Spinal cord (tissue), 10 donors: ENCODE data around the gene RRP7A. TPM values are rescaled to one million over a fixed set of nuclear protein-coding genes. Genes with fewer than 3 reads are reported as not detected.
"Not testable (repeated sequence)": the region's sequence is repeated elsewhere in the genome, so short reads cannot be mapped to it uniquely, and the experiment has no call there.

Experiments used
- DNase-seq, 6 donors: peaks; one replicate each; pipeline versions ENCODE4 v3.0.0 to v3.0.0-alpha.2; 2013 to 2015; ENCODE audit warnings: low spot score in 6 of 6, low read depth in 4 of 6
- H3K27ac ChIP-seq: one replicate; pipeline ENCODE4 v1.5.1; 2013; ENCODE audit warnings: low read depth, low read length, control low read depth
- H3K27me3 ChIP-seq: one replicate; pipeline ENCODE4 v1.6.1; 2013; ENCODE audit warnings: low read length; ENCODE audit not compliant: control insufficient read depth, insufficient read depth
- H3K36me3 ChIP-seq: one replicate; pipeline ENCODE4 v1.6.1; 2013; ENCODE audit warnings: low read length; ENCODE audit not compliant: control insufficient read depth, insufficient read depth
- H3K4me1 ChIP-seq: one replicate; pipeline ENCODE4 v1.6.1; 2013; ENCODE audit warnings: low read length; ENCODE audit not compliant: control insufficient read depth, insufficient read depth
- H3K4me3 ChIP-seq: one replicate; pipeline ENCODE4 v1.5.1; 2013; ENCODE audit warnings: low read depth, low read length, control low read depth
- H3K9me3 ChIP-seq: one replicate; pipeline ENCODE4 v1.6.1; 2013; ENCODE audit warnings: low read length; ENCODE audit not compliant: control insufficient read depth, insufficient read depth
- WGBS: methylation state at CpG from one replicate; pipeline ENCODE4 v1.1.5; 2013; ENCODE audit warnings: missing lambda C conversion rate; ENCODE audit not compliant: insufficient coverage; 5-methylcytosine and 5-hydroxymethylcytosine counted together
- polyA plus RNA-seq, 2 donors: library from polyadenylated mRNA; unstranded; fragments of 120-200 nt; gene quantifications; one replicate each; pipeline ENCODE4 v1.2.1, GENCODE V29; 2013; ENCODE audit not compliant: insufficient read length in 2 of 2
- total RNA-seq, 2 donors: library from RNA; depleted of rRNA in 1 of 2; stranded (reverse); fragments of 120-200 nt in 1 of 2; fragments of >200 nt in 1 of 2; gene quantifications; one replicate each; pipeline versions ENCODE4 v1.2.3 to v1.2.4, GENCODE V29; 2013 to 2014
- donor health status: healthy.

Gene RRP7A
- total and polyA plus RNA-seq, 4 donors: 15.7 to 46.4 (median 32.7) TPM

DNA sequence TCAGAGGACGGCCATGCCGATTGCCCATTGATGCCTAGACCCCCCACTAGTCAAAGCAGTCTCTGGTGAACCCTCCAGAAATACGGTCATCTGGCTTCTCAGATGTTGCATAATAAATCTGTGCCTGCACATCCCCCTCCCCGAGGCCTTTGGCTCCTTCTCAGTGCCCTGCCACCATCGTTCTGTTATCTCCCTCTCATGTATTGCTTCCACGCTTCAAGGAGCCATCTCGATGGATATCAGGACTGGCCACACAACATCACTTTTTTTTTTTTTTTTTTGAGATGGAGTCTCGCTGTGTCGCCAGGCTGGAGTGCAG, 1.6 kb upstream of the RRP7A start:
- Histone ChIP-seq H3K27ac (no peak overlapping the region), H3K4me1 (peaks cover 6% of the 10 kb centered on the region), H3K4me3 (no peak overlapping the region), H3K36me3 (peaks cover 8% of the 10 kb centered on the region), H3K9me3 (no peaks in the 10 kb centered on the region), H3K27me3 (no peaks in the 10 kb centered on the region)
- no peak for DNase-seq
- 89% methylated on average over 9 of the region's 9 CpGs for WGBS

DNA sequence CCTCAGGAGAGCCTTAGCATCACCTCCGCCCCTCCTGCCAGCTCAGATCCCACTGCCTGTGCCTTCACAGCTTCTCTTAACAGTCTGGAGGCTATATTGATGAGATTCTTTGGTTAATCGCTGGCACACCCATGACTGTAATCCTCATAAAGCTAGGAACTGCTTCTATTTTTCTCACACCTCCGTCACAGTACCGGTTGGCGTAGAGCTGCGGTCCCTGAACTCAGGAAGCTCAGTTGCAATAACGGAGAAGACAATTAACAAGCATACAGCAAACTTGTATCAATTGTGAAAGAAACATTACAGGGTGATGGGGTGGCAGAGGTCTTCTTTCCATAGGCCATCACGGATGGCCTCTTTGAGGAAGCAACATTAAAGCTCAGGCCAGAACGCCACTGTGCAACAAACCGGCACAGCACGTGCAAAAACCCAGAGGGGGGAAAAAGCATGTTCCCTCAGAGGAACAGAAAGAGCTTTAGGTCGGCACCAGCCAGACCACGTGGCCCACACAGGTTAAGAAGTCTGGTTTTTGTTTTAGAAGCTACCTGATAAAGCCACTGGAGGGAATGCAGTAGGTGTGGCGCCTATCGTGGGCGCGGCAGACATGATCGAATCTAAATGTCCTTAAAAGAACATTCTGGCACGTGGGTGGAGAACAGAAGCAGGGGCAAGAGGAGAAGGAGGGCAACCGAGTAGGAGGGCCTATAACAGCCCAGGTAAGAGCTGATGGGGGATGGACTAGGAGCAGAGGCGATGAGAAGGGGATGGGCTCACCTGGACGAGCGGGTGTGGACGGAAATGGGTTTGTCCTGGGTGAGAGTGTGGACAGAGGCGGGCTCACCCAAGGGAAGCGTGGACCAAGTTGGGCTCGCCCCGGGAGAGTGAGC, 715 bp downstream of the RRP7A start:
- WGBS: 0% methylated on average over 4 of the region's 28 CpGs
- Histone ChIP-seq H3K4me3 (peak overlapping the region; percentile 50), H3K36me3 (peaks cover 29% of the 10 kb centered on the region)
- not testable (repeated sequence) for DNase-seq, H3K27ac ChIP-seq, H3K4me1 ChIP-seq, H3K9me3 ChIP-seq, H3K27me3 ChIP-seq

DNA sequence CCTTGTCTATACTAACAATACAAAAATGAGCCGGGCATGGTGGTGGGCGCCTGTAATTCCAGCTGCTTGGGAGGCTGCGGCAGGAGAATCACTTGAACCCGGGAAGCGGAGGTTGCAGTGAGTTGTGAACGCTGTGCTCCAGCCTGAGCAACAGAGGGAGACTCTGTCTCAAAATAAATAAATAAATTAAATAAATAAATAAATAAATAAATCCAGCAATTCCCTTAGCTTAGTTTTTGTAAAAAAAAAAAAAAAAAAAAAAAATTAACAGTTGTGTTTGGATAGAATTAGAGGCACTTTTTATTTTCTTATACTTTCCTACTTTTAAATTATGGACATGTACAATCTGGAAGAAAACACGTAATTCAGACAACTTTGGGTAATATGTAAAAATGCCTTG, 2.5 kb downstream of the RRP7A start:
- not testable (repeated sequence) for H3K27ac ChIP-seq, H3K4me3 ChIP-seq, H3K27me3 ChIP-seq, H3K9me3 ChIP-seq, DNase-seq
- Histone ChIP-seq H3K4me1 (peaks cover 11% of the 10 kb centered on the region), H3K36me3 (peaks cover 41% of the 10 kb centered on the region)
- WGBS: no CpG with 5 or more reads among the region's 7 CpGs

DNA sequence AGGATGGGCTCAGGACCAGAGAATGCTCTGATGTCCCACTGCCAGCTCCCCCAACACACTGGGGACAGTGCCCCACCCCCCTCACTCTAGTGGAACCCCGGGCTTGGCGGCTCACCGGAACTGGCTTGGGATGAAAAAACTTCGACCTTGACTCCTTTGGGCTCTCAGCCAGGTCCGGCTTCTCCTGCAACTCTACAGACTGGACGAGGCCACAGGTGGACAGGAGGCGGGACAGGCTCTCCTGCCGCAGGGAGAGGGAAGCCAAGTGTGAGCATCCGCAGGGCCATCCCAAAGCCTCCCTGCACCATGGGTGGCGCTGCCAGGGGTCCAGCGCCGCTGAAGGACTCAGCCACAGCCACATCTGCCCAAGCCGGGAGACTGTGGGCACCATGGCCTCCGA, 3.7 kb downstream of the RRP7A start:
- no peak for DNase-seq
- no peaks in the 10 kb centered on the region for H3K9me3 ChIP-seq
- 74% methylated on average over 10 of the region's 14 CpGs for WGBS
- no peak overlapping the region for H3K4me3 ChIP-seq
- peaks cover 11% of the 10 kb centered on the region for H3K4me1 ChIP-seq
- H3K36me3 ChIP-seq: peaks cover 51% of the 10 kb centered on the region
- no peaks in the 10 kb centered on the region for H3K27me3 ChIP-seq
- H3K27ac ChIP-seq: no peak overlapping the region

DNA sequence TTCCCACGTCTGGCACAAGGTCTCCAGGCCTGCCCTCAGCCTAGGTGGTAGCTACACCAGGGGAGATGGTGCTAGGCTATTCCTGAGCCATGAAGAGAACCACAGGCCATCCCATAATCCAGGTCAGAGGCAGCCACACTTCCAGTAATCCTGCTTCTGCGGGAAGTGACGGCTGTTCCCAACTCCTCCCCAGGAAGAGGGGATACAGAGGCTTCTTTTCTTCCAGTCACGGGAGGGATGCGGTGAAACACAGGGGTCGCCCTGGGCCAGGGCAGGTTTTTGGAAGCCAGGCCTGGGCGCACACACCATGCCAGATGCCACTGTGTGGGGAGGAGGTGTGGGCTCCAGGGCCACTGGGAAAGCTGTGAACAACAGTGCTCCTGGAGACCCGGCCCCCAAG, 4.3 kb downstream of the RRP7A start:
- not testable (repeated sequence) for H3K27ac ChIP-seq, H3K9me3 ChIP-seq, DNase-seq, H3K4me3 ChIP-seq, H3K27me3 ChIP-seq
- peaks cover 11% of the 10 kb centered on the region for H3K4me1 ChIP-seq
- peaks cover 55% of the 10 kb centered on the region for H3K36me3 ChIP-seq
- WGBS: 100% methylated on average over 2 of the region's 8 CpGs

DNA sequence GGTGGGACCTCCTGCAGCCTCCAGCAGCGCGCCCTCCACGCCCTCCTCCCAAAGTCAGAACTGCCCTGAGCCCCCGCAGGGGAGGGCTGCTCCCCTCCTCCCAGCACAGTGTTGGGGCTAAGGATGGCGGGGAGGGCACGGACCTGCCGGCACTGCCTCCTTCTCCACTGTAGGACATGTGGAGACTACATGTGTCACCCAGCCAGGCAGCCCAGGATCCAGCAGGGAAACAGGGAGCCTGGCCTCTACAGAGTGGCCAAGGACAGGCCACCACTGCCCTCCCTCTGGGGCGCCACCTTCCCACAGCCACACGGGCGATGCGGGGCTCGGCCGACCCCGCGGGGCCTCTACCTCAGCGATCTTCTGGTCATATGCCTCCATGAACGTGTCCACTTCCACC, 5.3 kb downstream of the RRP7A start:
- peaks cover 58% of the 10 kb centered on the region for H3K36me3 ChIP-seq
- H3K4me1 ChIP-seq: peaks cover 11% of the 10 kb centered on the region
- H3K9me3 ChIP-seq, H3K27me3 ChIP-seq, H3K4me3 ChIP-seq, DNase-seq, H3K27ac ChIP-seq: not testable (repeated sequence)
- 92% methylated on average over 11 of the region's 17 CpGs for WGBS

DNA sequence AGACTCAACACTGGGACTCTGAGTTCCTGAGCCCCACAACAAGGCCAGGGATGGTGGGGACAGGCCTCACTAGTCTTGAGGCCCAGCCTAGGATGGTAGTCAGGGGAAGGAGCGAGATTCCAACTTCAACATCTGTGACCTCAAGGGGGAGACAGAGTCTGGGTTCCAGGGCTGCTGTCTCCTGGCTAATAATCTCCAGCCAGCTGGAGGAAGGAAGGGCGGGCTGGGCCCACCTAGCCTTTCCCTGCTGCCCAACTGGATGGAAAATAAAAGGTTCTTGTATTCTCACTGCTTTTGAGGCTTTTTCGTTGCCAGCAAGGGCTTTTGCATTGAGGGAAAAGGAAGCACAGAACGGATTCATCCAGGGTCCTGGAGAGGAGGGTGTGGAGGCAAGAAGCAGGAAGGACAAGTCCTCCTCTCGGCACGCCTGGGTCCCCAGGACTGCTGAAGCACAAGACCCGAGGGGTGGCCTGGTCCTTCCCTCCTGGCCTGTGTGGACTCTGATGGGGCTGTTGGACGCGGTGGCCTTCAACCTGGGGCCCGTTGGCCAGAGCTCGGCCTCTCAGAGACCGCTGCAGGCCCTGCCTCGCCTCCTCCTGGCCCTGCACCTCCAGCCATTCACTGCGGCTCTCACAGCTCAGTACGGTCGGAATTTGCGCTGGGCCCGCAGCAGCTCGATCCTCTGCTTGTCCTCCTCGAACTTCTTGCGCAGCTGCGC, 7.2 kb downstream of the RRP7A start:
- 88% methylated on average over 13 of the region's 22 CpGs for WGBS
- H3K36me3 ChIP-seq: peaks cover 55% of the 10 kb centered on the region
- peak in 2 of 6 donors; percentile 32 to 48 for DNase-seq
- H3K4me1 ChIP-seq, H3K27me3 ChIP-seq, H3K4me3 ChIP-seq, H3K27ac ChIP-seq, H3K9me3 ChIP-seq: not testable (repeated sequence)

DNA sequence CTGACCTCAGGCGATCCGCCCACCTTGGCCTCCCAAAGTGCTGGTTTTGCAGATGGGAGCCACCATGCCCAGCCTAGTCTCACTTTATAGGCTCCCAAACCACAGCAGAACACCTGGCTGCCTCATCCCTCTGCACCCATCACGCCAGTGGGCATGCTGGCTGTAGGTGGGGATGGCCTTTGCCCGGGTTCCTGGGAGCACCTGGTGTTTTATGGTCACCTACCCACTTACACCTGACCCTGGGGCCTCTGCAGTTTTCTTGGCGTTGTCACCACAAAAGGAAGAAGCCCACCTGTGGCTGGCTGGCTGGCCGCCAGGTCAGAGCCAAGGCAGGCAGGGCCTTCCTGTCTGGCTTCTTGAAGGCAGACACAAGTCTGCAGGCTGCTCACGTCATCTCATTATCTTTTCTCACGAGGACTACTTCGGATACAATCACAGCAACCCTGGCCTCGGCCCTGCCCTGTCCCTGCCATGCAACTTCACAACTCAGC, 8.2 kb downstream of the RRP7A start:
- Histone ChIP-seq H3K36me3 (peaks cover 52% of the 10 kb centered on the region), H3K27me3 (no peaks in the 10 kb centered on the region), H3K27ac (no peak overlapping the region), H3K4me1 (peaks cover 5% of the 10 kb centered on the region), H3K4me3 (no peak overlapping the region), H3K9me3 (no peaks in the 10 kb centered on the region)
- 61% methylated on average over 8 of the region's 10 CpGs for whole genome bisulfite sequencing
- no peak for DNase-seq

DNA sequence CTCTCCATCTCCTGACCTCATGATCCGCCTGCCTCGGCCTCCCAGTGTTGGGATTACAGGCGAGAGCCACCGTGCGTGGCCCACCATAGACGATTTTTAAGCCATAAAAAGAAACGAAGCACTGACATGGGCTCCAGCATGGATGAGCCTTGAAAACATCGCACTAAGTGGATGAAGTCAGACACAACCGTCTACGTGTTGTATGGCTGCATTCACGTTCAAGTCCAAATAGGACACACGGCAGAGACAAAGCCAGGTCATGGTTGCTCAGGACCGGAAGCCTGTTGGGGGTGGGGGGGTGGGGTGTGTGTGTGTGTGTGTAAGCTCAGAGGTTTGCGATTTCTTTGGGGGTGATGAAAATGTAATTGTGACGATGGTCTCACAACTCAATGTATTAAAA, 10.0 kb downstream of the RRP7A start:
- Histone ChIP-seq H3K4me1 (peaks cover 5% of the 10 kb centered on the region), H3K9me3 (no peaks in the 10 kb centered on the region), H3K4me3 (no peak overlapping the region), H3K36me3 (peaks cover 36% of the 10 kb centered on the region), H3K27me3 (no peaks in the 10 kb centered on the region), H3K27ac (no peak overlapping the region)
- no peak for DNase-seq
- WGBS: 80% methylated on average over 9 of the region's 15 CpGs

DNA sequence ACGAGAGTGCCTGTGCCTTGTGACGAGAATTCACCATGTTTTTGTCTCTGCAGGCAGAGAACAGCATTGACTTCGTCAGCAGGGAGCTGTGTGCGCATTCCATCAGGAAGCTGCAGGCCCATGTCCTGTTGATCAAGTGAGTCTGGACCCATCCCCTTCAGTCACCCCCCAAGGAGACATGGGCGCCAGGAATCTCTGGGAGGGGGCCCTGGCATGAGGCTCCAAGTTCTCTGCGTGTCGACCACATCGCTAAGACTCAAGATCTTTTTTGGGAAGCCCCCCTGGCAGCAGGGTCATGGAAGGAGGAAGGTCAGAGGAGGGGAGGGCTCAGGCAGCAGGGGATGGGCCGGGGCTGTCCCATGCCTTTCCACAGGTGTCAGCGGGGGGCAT, 10.6 kb downstream of the RRP7A start:
- 42% methylated on average over 9 of the region's 10 CpGs for WGBS
- H3K9me3 ChIP-seq, H3K27ac ChIP-seq, H3K4me3 ChIP-seq, DNase-seq, H3K4me1 ChIP-seq, H3K27me3 ChIP-seq: not testable (repeated sequence)
- H3K36me3 ChIP-seq: peaks cover 30% of the 10 kb centered on the region
